ENCODE data around the gene GYPA. TPM values are rescaled to one million over a fixed set of nuclear protein-coding genes. Genes with fewer than 3 reads are reported as not detected.

Gene GYPA
- total RNA-seq, 4 donors from 2014 or later: not detected

- H3K27ac ChIP-seq: no peak overlapping the region
- WGBS: 90% methylated on average over 1 of the region's 1 CpG
- no peaks in the 10 kb centered on the region for H3K9me3 ChIP-seq
- H3K36me3 ChIP-seq: no peaks in the 10 kb centered on the region
- TF ChIP-seq POLR2A (IDR thresholded peaks at IDR 0.05): no peak
- no peak for TF ChIP-seq CTCF (IDR thresholded peaks at IDR 0.05)
- TF ChIP-seq EP300 (IDR thresholded peaks at IDR 0.05): no peak
- no peak for TF ChIP-seq POLR2AphosphoS5 (IDR thresholded peaks at IDR 0.05)
- H3K27me3 ChIP-seq: no peaks in the 10 kb centered on the region
- H3K4me3 ChIP-seq: no peak overlapping the region
- no peaks in the 10 kb centered on the region for H3K4me1 ChIP-seq
- no peak for DNase-seq (ENCODE audit: low spot score in 2 of 2)
Observed at GRCh38 chr4:144179152-144179739, 38.7 kb upstream of the GYPA start.

- TF ChIP-seq CTCF (IDR thresholded peaks at IDR 0.05) (no peak), EP300 (IDR thresholded peaks at IDR 0.05) (no peak), POLR2AphosphoS5 (IDR thresholded peaks at IDR 0.05) (no peak), POLR2A (IDR thresholded peaks at IDR 0.05) (no peak)
- no peak for DNase-seq (ENCODE audit: low spot score in 2 of 2)
- 60% methylated on average over 2 of the region's 2 CpGs for WGBS
Observed at GRCh38 chr4:144178414-144178813, 37.9 kb upstream of the GYPA start.

GRCh38 chr4:144176476-144176875 is 36.0 kb upstream of the GYPA start:
- WGBS: 72% methylated on average over 1 of the region's 1 CpG
- Histone ChIP-seq H3K36me3 (no peaks in the 10 kb centered on the region), H3K27ac (no peak overlapping the region), H3K9me3 (no peaks in the 10 kb centered on the region), H3K4me1 (no peaks in the 10 kb centered on the region), H3K27me3 (no peaks in the 10 kb centered on the region), H3K4me3 (no peak overlapping the region)
- DNase-seq (ENCODE audit: low spot score in 2 of 2): no peak
- no peak for TF ChIP-seq CTCF (IDR thresholded peaks at IDR 0.05)
- no peak for TF ChIP-seq POLR2AphosphoS5 (IDR thresholded peaks at IDR 0.05)
- no peak for TF ChIP-seq POLR2A (IDR thresholded peaks at IDR 0.05)
- TF ChIP-seq EP300 (IDR thresholded peaks at IDR 0.05): no peak

More at GRCh38 chr4:144178414-144178813, 37.9 kb upstream of the GYPA start:
- Histone ChIP-seq H3K36me3 (no peaks in the 10 kb centered on the region), H3K4me1 (no peaks in the 10 kb centered on the region), H3K4me3 (no peak overlapping the region), H3K27ac (no peak overlapping the region), H3K27me3 (no peaks in the 10 kb centered on the region), H3K9me3 (no peaks in the 10 kb centered on the region)

- no peaks in the 10 kb centered on the region for H3K36me3 ChIP-seq
- no peak for TF ChIP-seq POLR2AphosphoS5 (IDR thresholded peaks at IDR 0.05)
- TF ChIP-seq POLR2A (IDR thresholded peaks at IDR 0.05): no peak
- peak in 1 of 2 donors; percentile 12 for TF ChIP-seq CTCF (IDR thresholded peaks at IDR 0.05)
- no peak for TF ChIP-seq EP300 (IDR thresholded peaks at IDR 0.05)
- H3K4me3 ChIP-seq: no peak overlapping the region
- no peak for DNase-seq (ENCODE audit: low spot score in 2 of 2)
- H3K27me3 ChIP-seq: no peaks in the 10 kb centered on the region
- no peaks in the 10 kb centered on the region for H3K9me3 ChIP-seq
- WGBS: 5% methylated on average over 5 of the region's 5 CpGs
- no peaks in the 10 kb centered on the region for H3K4me1 ChIP-seq
- no peak overlapping the region for H3K27ac ChIP-seq
Observed at GRCh38 chr4:144174401-144175067, 34.0 kb upstream of the GYPA start.

- H3K27ac ChIP-seq: no peak overlapping the region
- H3K27me3 ChIP-seq: no peaks in the 10 kb centered on the region
- no peak for DNase-seq (ENCODE audit: low spot score in 2 of 2)
- no peaks in the 10 kb centered on the region for H3K9me3 ChIP-seq
- 72% methylated on average over 2 of the region's 2 CpGs for WGBS
- H3K4me3 ChIP-seq: no peak overlapping the region
- H3K4me1 ChIP-seq: no peaks in the 10 kb centered on the region
- no peaks in the 10 kb centered on the region for H3K36me3 ChIP-seq
- no peak for TF ChIP-seq CTCF (IDR thresholded peaks at IDR 0.05)
Observed at GRCh38 chr4:144171697-144172096, 31.2 kb upstream of the GYPA start.
